Spleen (tissue), 11 donors: ENCODE data around the gene ZEB2. TPM values are rescaled to one million over a fixed set of nuclear protein-coding genes. Genes with fewer than 3 reads are reported as not detected.

Source experiments
- DNase-seq: peaks from one replicate; pipeline ENCODE4 v3.0.0-alpha.2; 2020
- H3K27ac ChIP-seq, 8 donors: fragments of 200-600 bp; sonication (generic) in 7 of 8; 1 replicate in 4 of 8; 2 replicates in 4 of 8; pipeline versions ENCODE4 v1.5.0 to v1.8.0; 2016 to 2021; ENCODE audit warnings: inconsistent platforms in 4 of 8, mild to moderate bottlenecking in 4 of 8, moderate library complexity in 1 of 8
- H3K27me3 ChIP-seq, 7 donors: fragments of 200-600 bp; sonication (generic) in 6 of 7; replicated peaks in 1 of 7; 1 replicate in 4 of 7; 2 replicates in 3 of 7; pipeline versions ENCODE4 v1.5.0 to v1.8.0; 2016 to 2021; ENCODE audit warnings: inconsistent platforms in 3 of 7, mild to moderate bottlenecking in 1 of 7
- H3K36me3 ChIP-seq, 6 donors: fragments of 200-600 bp; sonication (generic) in 5 of 6; 1 replicate in 4 of 6; 2 replicates in 2 of 6; pipeline versions ENCODE4 v1.5.0 to v1.8.0; 2016 to 2021; ENCODE audit warnings: inconsistent platforms in 2 of 6
- H3K4me1 ChIP-seq, 6 donors: fragments of 200-600 bp; sonication (generic) in 5 of 6; 1 replicate in 3 of 6; 2 replicates in 3 of 6; pipeline versions ENCODE4 v1.5.0 to v1.8.0; 2016 to 2021; ENCODE audit warnings: inconsistent platforms in 3 of 6
- H3K4me3 ChIP-seq, 8 donors: fragments of 200-600 bp; sonication (generic) in 7 of 8; 1 replicate in 4 of 8; 2 replicates in 4 of 8; pipeline versions ENCODE4 v1.5.0 to v1.8.0; 2016 to 2021; ENCODE audit warnings: inconsistent platforms in 4 of 8, mild to moderate bottlenecking in 4 of 8, moderate library complexity in 2 of 8
- H3K9me3 ChIP-seq, 8 donors: fragments of 200-600 bp; sonication (generic) in 7 of 8; 1 replicate in 4 of 8; 2 replicates in 4 of 8; pipeline versions ENCODE4 v1.5.0 to v1.8.0; 2016 to 2021; ENCODE audit warnings: inconsistent platforms in 4 of 8
- POLR2A ChIP-seq, 3 donors: fragments of 450-650 bp; IDR thresholded peaks; one replicate each; pipeline ENCODE4 v1.5.1; 2017; ENCODE audit warnings: antibody characterized with exemption in 3 of 3, mild to moderate bottlenecking in 1 of 3
- POLR2AphosphoS5 ChIP-seq, 3 donors: sonication (generic); formaldehyde crosslinking; IDR thresholded peaks; one replicate each; pipeline ENCODE4 v1.5.1; 2017; ENCODE audit warnings: antibody characterized with exemption in 3 of 3
- WGBS, 5 donors: extraction: QIAGEN DNeasy Blood & Tissue Kit in 3 of 5; methylation state at CpG; one replicate each; pipeline versions ENCODE4 v1.1.5 to v1.1.7; 2013 to 2018; 5-methylcytosine and 5-hydroxymethylcytosine counted together
- intact Hi-C: fragments of 100-400 bp; cut with DNase I; formaldehyde crosslinking; loops from one replicate; pipeline ENCODE4 v1.15.0; 2023; ENCODE audit warnings: low total_unique reads
- polyA plus RNA-seq, 3 donors: library from polyadenylated mRNA; stranded (reverse); fragments of 200-250 nt; gene quantifications; one replicate each; pipeline ENCODE4 v1.2.1, GENCODE V29; 2013
- total RNA-seq, 7 donors: library from RNA; depleted of rRNA in 3 of 7; stranded (reverse); fragments of >200 nt in 3 of 7; fragmentation: NEBNext Ultra II Directional in 4 of 7; extraction: Animal tissue kit (Norgen Biotek cat#: 25700) in 4 of 7; gene quantifications; one replicate each; pipeline versions ENCODE4 v1.1.0 to v1.2.1, GENCODE V29; 2016 to 2021
- TF ChIP-seq, protein P1 (sequence below), 11 experiments: fragments of 200-600 bp in 7 of 11; fragments of 450-650 bp in 4 of 11; sonication (generic) in 4 of 11; IDR thresholded peaks in 8 of 11; conservative IDR thresholded peaks in 3 of 11; 1 replicate in 7 of 11; 2 replicates in 4 of 11; pipeline versions ENCODE4 v1.4.0 to v1.8.0; 2016 to 2021; ENCODE audit warnings: antibody characterized with exemption in 11 of 11, inconsistent platforms in 4 of 11, mild to moderate bottlenecking in 1 of 11
- donor health status: healthy with polysubstance abuse.
- donor health status: DM: no; HTN: no; CAD: no; lungs with moderate emphysema.
- donor health status: DM: no; HTN: no; CAD: no.
- donor health status: Bipolar disorder and iron deficiency.
- donor health status: healthy.
- donor health status: DM: no; HTN: no; CAD: no.
- donor health status: DM: yes; HTN: yes; CAD: no.

The ZEB2 gene
- total and polyA plus RNA-seq, 10 donors = 25.5 to 362 (median 240) TPM

DNA sequence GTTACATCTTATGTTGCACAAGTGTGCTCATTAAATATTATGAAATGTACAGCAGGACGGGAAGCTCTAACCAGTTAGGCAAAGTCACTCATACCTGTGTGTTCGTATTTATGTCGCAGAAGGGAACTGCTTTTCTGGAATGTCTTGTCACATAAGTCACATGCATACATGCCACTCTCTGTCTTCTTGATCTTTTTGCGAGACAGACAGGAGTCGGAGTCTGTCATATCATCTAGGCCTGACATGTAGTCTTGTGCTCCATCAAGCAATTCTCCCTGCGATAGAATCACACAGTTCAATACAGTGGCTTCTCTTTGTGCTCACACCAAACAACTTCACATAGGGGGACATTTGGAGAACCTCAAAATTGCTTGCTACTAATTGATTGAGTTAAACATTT, 123.6 kb downstream of the ZEB2 start:
- TF ChIP-seq POLR2AphosphoS5 (IDR thresholded peaks at IDR 0.05) (peak in 2 of 3 donors; percentile 22 to 52), POLR2A (IDR thresholded peaks at IDR 0.05) (no peak)
- TF ChIP-seq, protein P1, sequence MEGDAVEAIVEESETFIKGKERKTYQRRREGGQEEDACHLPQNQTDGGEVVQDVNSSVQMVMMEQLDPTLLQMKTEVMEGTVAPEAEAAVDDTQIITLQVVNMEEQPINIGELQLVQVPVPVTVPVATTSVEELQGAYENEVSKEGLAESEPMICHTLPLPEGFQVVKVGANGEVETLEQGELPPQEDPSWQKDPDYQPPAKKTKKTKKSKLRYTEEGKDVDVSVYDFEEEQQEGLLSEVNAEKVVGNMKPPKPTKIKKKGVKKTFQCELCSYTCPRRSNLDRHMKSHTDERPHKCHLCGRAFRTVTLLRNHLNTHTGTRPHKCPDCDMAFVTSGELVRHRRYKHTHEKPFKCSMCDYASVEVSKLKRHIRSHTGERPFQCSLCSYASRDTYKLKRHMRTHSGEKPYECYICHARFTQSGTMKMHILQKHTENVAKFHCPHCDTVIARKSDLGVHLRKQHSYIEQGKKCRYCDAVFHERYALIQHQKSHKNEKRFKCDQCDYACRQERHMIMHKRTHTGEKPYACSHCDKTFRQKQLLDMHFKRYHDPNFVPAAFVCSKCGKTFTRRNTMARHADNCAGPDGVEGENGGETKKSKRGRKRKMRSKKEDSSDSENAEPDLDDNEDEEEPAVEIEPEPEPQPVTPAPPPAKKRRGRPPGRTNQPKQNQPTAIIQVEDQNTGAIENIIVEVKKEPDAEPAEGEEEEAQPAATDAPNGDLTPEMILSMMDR (IDR thresholded peaks at IDR 0.05 in 8 of 11, conservative IDR thresholded peaks at IDR 0.05 in 3 of 11) = no peak
- Histone ChIP-seq H3K27ac (peak overlapping the region in 6 of 8 donors; percentile 20 to 79 (median 60)), H3K4me1 (peaks cover 0 to 19% (median 0%) of the 10 kb centered on the region in 6 donors), H3K36me3 (peaks cover 2 to 100% (median 90%) of the 10 kb centered on the region in 6 donors), H3K27me3 (no peaks in the 10 kb centered on the region), H3K9me3 (no peaks in the 10 kb centered on the region), H3K4me3 (no peak overlapping the region)
- 70 to 96% (median 81%) methylated on average over 6 of the region's 6 CpGs for WGBS, 5 donors
- intact Hi-C loops = no loop called here
- no peak for DNase-seq

- Histone ChIP-seq H3K36me3 (peaks cover 2 to 100% (median 63%) of the 10 kb centered on the region in 6 donors), H3K9me3 (no peaks in the 10 kb centered on the region), H3K27me3 (no peaks in the 10 kb centered on the region), H3K27ac (peak overlapping the region in 2 of 8 donors; percentile 3 to 59), H3K4me3 (no peak overlapping the region), H3K4me1 (peaks cover 0 to 4% (median 0%) of the 10 kb centered on the region in 6 donors)
- WGBS, 5 donors = 94 to 100% (median 98%) methylated on average over 1 of the region's 1 CpG
- no peak for DNase-seq
- TF ChIP-seq, protein P1 (IDR thresholded peaks at IDR 0.05 in 8 of 11, conservative IDR thresholded peaks at IDR 0.05 in 3 of 11) = no peak
- no peak for TF ChIP-seq POLR2A (IDR thresholded peaks at IDR 0.05)
- TF ChIP-seq POLR2AphosphoS5 (IDR thresholded peaks at IDR 0.05) = no peak
- intact Hi-C loops = no loop called here
These were observed 129.4 kb downstream of the ZEB2 start for GRCh38 chr2:144390424-144391020.

DNA sequence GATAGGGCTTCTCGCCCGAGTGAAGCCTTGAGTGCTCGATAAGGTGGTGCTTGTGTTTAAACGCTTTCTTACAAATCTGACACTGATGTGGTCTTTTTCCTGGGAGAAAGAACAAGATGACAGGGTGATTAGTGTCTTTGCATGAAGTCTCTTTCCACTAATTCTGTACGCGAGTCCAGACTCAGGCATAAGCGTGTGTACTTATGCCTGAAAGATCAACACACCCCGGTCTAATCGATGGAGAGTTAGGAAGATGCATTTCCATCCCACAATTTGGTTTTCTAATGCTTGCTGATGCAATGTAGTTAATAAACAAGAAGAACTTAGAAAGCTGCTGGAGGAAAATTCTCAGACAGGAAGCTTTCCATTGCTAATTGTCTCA, 130.0 kb downstream of the ZEB2 start:
- Histone ChIP-seq H3K27me3 (no peaks in the 10 kb centered on the region), H3K4me3 (peak overlapping the region in 1 of 8 donors; percentile 7), H3K27ac (peak overlapping the region in 2 of 8 donors; percentile 5 to 59), H3K9me3 (no peaks in the 10 kb centered on the region), H3K4me1 (peaks cover 0 to 4% (median 0%) of the 10 kb centered on the region in 6 donors), H3K36me3 (peaks cover 0 to 96% (median 57%) of the 10 kb centered on the region in 6 donors)
- DNase-seq = no peak
- 90 to 97% (median 94%) methylated on average over 9 of the region's 9 CpGs for WGBS, 5 donors
- TF ChIP-seq, protein P1 (IDR thresholded peaks at IDR 0.05 in 8 of 11, conservative IDR thresholded peaks at IDR 0.05 in 3 of 11) = no peak
- TF ChIP-seq POLR2AphosphoS5 (IDR thresholded peaks at IDR 0.05) (no peak), POLR2A (IDR thresholded peaks at IDR 0.05) (no peak)
- intact Hi-C loops = no loop called here

DNA sequence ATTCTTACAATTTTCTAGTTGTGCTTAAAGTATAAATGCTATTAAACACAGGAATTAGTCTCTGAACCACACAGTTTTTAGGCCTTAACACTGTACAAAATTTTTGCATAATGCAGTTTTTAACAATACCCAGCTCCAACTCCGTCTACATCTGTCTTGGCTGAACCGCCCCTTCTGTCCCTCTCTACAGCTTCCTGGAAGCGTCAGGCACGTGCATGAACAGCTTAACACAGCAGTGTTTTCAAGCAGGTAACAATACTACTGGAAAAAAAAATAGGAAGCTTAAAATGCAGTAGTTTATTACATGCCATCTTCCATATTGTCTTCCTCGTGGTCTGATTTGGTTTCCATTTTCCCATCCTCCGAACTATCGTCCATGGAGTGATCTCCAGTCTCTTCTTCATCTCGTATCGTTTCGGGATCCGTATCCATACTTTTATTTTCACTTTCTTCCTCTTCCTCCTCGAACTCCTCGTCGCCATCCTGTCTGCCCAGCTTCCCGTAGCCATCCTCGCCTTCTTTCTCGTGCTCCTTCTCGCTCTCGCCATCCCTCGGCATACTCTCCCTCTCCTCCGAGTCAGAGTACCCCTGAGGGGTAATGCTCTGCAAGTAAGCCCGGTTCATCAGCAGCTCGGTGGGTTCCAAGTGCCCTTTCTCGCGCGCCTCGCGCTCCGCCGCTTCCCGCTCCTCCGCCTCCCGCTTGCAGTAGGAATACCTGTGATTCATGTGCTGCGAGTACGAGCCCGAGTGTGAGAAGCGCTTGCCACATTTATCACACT, 130.6 kb downstream of the ZEB2 start:
- peak overlapping the region in 1 of 8 donors; percentile 7 for H3K4me3 ChIP-seq
- intact Hi-C loops = no loop called here
- H3K27ac ChIP-seq = peak overlapping the region in 2 of 8 donors; percentile 5 to 59
- 90 to 95% (median 92%) methylated on average over 37 of the region's 37 CpGs for WGBS, 5 donors
- DNase-seq = no peak
- H3K27me3 ChIP-seq = no peaks in the 10 kb centered on the region
- peaks cover 0 to 8% (median 0%) of the 10 kb centered on the region in 6 donors for H3K4me1 ChIP-seq
- no peaks in the 10 kb centered on the region for H3K9me3 ChIP-seq
- TF ChIP-seq POLR2A (IDR thresholded peaks at IDR 0.05) = no peak
- TF ChIP-seq POLR2AphosphoS5 (IDR thresholded peaks at IDR 0.05) = peak; percentile 40 to 77 (median 52)
- H3K36me3 ChIP-seq = peaks cover 0 to 90% (median 52%) of the 10 kb centered on the region in 6 donors
